Endodermal cell (in vitro differentiated cells): ENCODE measurements around the gene SNRPA1. TPM values are rescaled to one million over a fixed set of nuclear protein-coding genes. Genes with fewer than 3 reads are reported as not detected.

Experiments used
- DNase-seq: peaks from one replicate; pipeline ENCODE4 v3.0.0-alpha.2; 2017
- H3K27ac ChIP-seq: 2 replicates; pipeline ENCODE4 v1.5.1; 2013; ENCODE audit warnings: mild to moderate bottlenecking, low read depth, low read length, moderate library complexity
- H3K27me3 ChIP-seq: 2 replicates; pipeline ENCODE4 v1.6.1; 2013; ENCODE audit warnings: mild to moderate bottlenecking, low read length, moderate library complexity; ENCODE audit not compliant: insufficient read depth, control insufficient read depth, poor library complexity, severe bottlenecking
- H3K36me3 ChIP-seq: 2 replicates; pipeline ENCODE4 v1.7.0; 2013; ENCODE audit warnings: mild to moderate bottlenecking, low read length, moderate library complexity; ENCODE audit not compliant: control insufficient read depth, insufficient read depth
- H3K4me1 ChIP-seq: one replicate; pipeline ENCODE4 v1.7.0; 2013; ENCODE audit warnings: low read length; ENCODE audit not compliant: control insufficient read depth, insufficient read depth
- H3K4me3 ChIP-seq: 2 replicates; pipeline ENCODE4 v1.5.1; 2013; ENCODE audit warnings: mild to moderate bottlenecking, low read length, moderate library complexity
- H3K9ac ChIP-seq: 2 replicates; pipeline ENCODE4 v1.6.1; 2013; ENCODE audit warnings: mild to moderate bottlenecking, low read length, moderate library complexity; ENCODE audit not compliant: poor library complexity, severe bottlenecking; ENCODE audit errors: extremely low read depth
- H3K9me3 ChIP-seq: 2 replicates; pipeline ENCODE4 v1.6.1; 2013; ENCODE audit warnings: mild to moderate bottlenecking, low read length, moderate library complexity; ENCODE audit not compliant: control insufficient read depth
- H3K27ac Mint-ChIP-seq: 2 replicates; pipeline ENCODE4 v1.8.0; 2020; ENCODE audit warnings: mixed read lengths
- H3K27me3 Mint-ChIP-seq: 2 replicates; pipeline ENCODE4 v1.8.0; 2021; ENCODE audit warnings: mild to moderate bottlenecking, mixed read lengths; ENCODE audit not compliant: insufficient read depth
- H3K36me3 Mint-ChIP-seq: 2 replicates; pipeline ENCODE4 v1.8.0; 2020; ENCODE audit warnings: low read depth, mixed read lengths
- H3K4me1 Mint-ChIP-seq: 2 replicates; pipeline ENCODE4 v1.8.0; 2020; ENCODE audit warnings: mixed read lengths
- H3K4me3 Mint-ChIP-seq: 2 replicates; pipeline ENCODE4 v1.8.0; 2020; ENCODE audit warnings: mild to moderate bottlenecking, moderate library complexity, mixed read lengths
- H3K9me3 Mint-ChIP-seq: 2 replicates; pipeline ENCODE4 v1.8.0; 2020; ENCODE audit warnings: mild to moderate bottlenecking, mixed read lengths
- CTCF ChIP-seq: fragments of 200-600 bp; sonication (generic); conservative IDR thresholded peaks from 2 replicates; pipeline ENCODE4 v1.5.0; 2021; ENCODE audit warnings: antibody characterized with exemption, mild to moderate bottlenecking
- WGBS, 2 experiments: methylation state at CpG; one replicate each; pipeline versions ENCODE4 v1.1.5 to v1.1.7; 2013; ENCODE audit warnings: missing lambda C conversion rate in 2 of 2, mixed read lengths in 1 of 2; ENCODE audit not compliant: insufficient coverage in 1 of 2, insufficient read length in 1 of 2; 5-methylcytosine and 5-hydroxymethylcytosine counted together
- total RNA-seq, 2 donors: library from RNA; stranded (reverse); fragmentation: NEBNext Ultra II Directional in 1 of 2; extraction: Animal tissue kit (Norgen Biotek cat#: 25700) in 1 of 2; gene quantifications; 2 replicates in 1 of 2; 3 replicates in 1 of 2; pipeline ENCODE4 v1.2.1, GENCODE V29; 2021

Gene SNRPA1
- total RNA-seq, 2 donors from 2014 or later, result 111 to 140 TPM

GRCh38 chr15:101307048-101307896 lies 12.2 kb upstream of the SNRPA1 start:
- TF ChIP-seq CTCF, result no peak
- no peak overlapping the region for H3K9ac ChIP-seq
- 91 to 93% methylated on average over 18 to 24 of the region's 24 CpGs for WGBS, 2 experiments

GRCh38 chr15:101306341-101307047 lies 11.4 kb upstream of the SNRPA1 start:
- Histone ChIP-seq H3K27ac (no peak overlapping the region), H3K9ac (no peak overlapping the region), H3K4me1 (no peaks in the 10 kb centered on the region), H3K36me3 (no peaks in the 10 kb centered on the region), H3K9me3 (no peaks in the 10 kb centered on the region), H3K27me3 (no peaks in the 10 kb centered on the region), H3K4me3 (no peak overlapping the region)
- H3K9me3 Mint-ChIP-seq, result no peaks in the 10 kb centered on the region
- 92 to 94% methylated on average over 4 to 10 of the region's 10 CpGs for WGBS, 2 experiments
- H3K27ac Mint-ChIP-seq, result no peak overlapping the region
- DNase-seq, result peak; percentile 27
- no peaks in the 10 kb centered on the region for H3K27me3 Mint-ChIP-seq
- no peaks in the 10 kb centered on the region for H3K4me1 Mint-ChIP-seq
- no peaks in the 10 kb centered on the region for H3K36me3 Mint-ChIP-seq
- TF ChIP-seq CTCF, result no peak
- H3K4me3 Mint-ChIP-seq, result no peak overlapping the region

More at GRCh38 chr15:101307048-101307896, 12.2 kb upstream of the SNRPA1 start:
- H3K27me3 Mint-ChIP-seq, result no peaks in the 10 kb centered on the region
- H3K9me3 ChIP-seq, result no peaks in the 10 kb centered on the region
- H3K4me1 Mint-ChIP-seq, result no peaks in the 10 kb centered on the region
- no peak overlapping the region for H3K27ac Mint-ChIP-seq
- no peaks in the 10 kb centered on the region for H3K36me3 ChIP-seq
- H3K27me3 ChIP-seq, result no peaks in the 10 kb centered on the region
- H3K9me3 Mint-ChIP-seq, result no peaks in the 10 kb centered on the region
- H3K4me3 Mint-ChIP-seq, result no peak overlapping the region
- no peaks in the 10 kb centered on the region for H3K4me1 ChIP-seq
- H3K27ac ChIP-seq, result no peak overlapping the region
- H3K4me3 ChIP-seq, result no peak overlapping the region
- peaks cover 2% of the 10 kb centered on the region for H3K36me3 Mint-ChIP-seq
- DNase-seq, result peak; percentile 40

GRCh38 chr15:101305820-101306255 lies 10.8 kb upstream of the SNRPA1 start:
- Histone ChIP-seq H3K4me1 (no peaks in the 10 kb centered on the region), H3K36me3 (no peaks in the 10 kb centered on the region), H3K27me3 (no peaks in the 10 kb centered on the region), H3K4me3 (no peak overlapping the region), H3K27ac (no peak overlapping the region), H3K9me3 (no peaks in the 10 kb centered on the region), H3K9ac (no peak overlapping the region)
- DNase-seq, result peak; percentile 29
- Mint-ChIP-seq H3K4me1 (no peaks in the 10 kb centered on the region), H3K36me3 (no peaks in the 10 kb centered on the region), H3K9me3 (no peaks in the 10 kb centered on the region), H3K4me3 (no peak overlapping the region), H3K27ac (no peak overlapping the region), H3K27me3 (no peaks in the 10 kb centered on the region)
- 88 to 100% methylated on average over 1 to 8 of the region's 8 CpGs for WGBS, 2 experiments
- no peak for TF ChIP-seq CTCF
